Fibroblast of peridontal ligament (primary cell): ENCODE results near the gene GNG7.
"Not testable (repeated sequence)": the region's sequence is repeated elsewhere in the genome, so short reads cannot be mapped to it uniquely, and the experiment has no call there.

Experiments used
- DNase-seq: peaks from one replicate; pipeline ENCODE4 v3.0.0-alpha.2; 2010; ENCODE audit errors: extremely low read depth

GNG7 gene

GRCh38 chr19:2726904-2727639 lies 24.6 kb upstream of the GNG7 start:
- no peak for DNase-seq

- DNase-seq: no peak
Observed at GRCh38 chr19:2726160-2726855, 23.8 kb upstream of the GNG7 start.

- DNase-seq: no peak
Observed at GRCh38 chr19:2724148-2724557, 21.7 kb upstream of the GNG7 start.

GRCh38 chr19:2723747-2724146 lies 21.3 kb upstream of the GNG7 start:
- DNase-seq: no peak

GRCh38 chr19:2723345-2723715 lies 20.8 kb upstream of the GNG7 start:
- no peak for DNase-seq

GRCh38 chr19:2722541-2723344 lies 20.2 kb upstream of the GNG7 start:
- peak; percentile 71 for DNase-seq

- DNase-seq: no peak
Observed at GRCh38 chr19:2721570-2722540, 19.4 kb upstream of the GNG7 start.

- no peak for DNase-seq
Observed at GRCh38 chr19:2720777-2721569, 18.5 kb upstream of the GNG7 start, which contains the start of gene DIRAS1. DIRAS1 (minus strand) TSS chr19:2721372; CDS start chr19:2717806, 3,566 bp downstream.

GRCh38 chr19:2719920-2720776 lies 17.7 kb upstream of the GNG7 start:
- peak; percentile 53 for DNase-seq

- DNase-seq: no peak
Observed at GRCh38 chr19:2719232-2719735, 16.8 kb upstream of the GNG7 start.

- no peak for DNase-seq
Observed at GRCh38 chr19:2717638-2718541, 15.4 kb upstream of the GNG7 start.

GRCh38 chr19:2716722-2717637 lies 14.5 kb upstream of the GNG7 start:
- no peak for DNase-seq

GRCh38 chr19:2716275-2716650 lies 13.8 kb upstream of the GNG7 start:
- DNase-seq: no peak

GRCh38 chr19:2715470-2716274 lies 13.2 kb upstream of the GNG7 start:
- DNase-seq: no peak

GRCh38 chr19:2714531-2715269 lies 12.2 kb upstream of the GNG7 start:
- DNase-seq: no peak

- not testable (repeated sequence) for DNase-seq
Observed at GRCh38 chr19:2714102-2714501, 11.6 kb upstream of the GNG7 start.
